Activated CD8-positive, alpha-beta T cell treated with anti-CD3 and anti-CD28 coated beads for 36 hours (primary cell): Measurements from ENCODE around the gene CLINT1. TPM values are rescaled to one million over a fixed set of nuclear protein-coding genes. Genes with fewer than 3 reads are reported as not detected.

Source experiments
- ATAC-seq: fragments of 200-7000 bp; cut with Tn5 transposase; one replicate; pipeline ENCODE4 v1.10.0; 2021; ENCODE audit warnings: mild to moderate bottlenecking, moderate library complexity
- CTCF ChIA-PET: fragments of 350-600 bp; sonication (Branson Sonifier 250); formaldehyde crosslinking; loops from one replicate; lab custom pipeline; 2021; ENCODE audit warnings: antibody characterized with exemption; lab: Charles Lee
- POLR2A ChIA-PET: fragments of 350-600 bp; sonication (Branson Sonifier 250); formaldehyde crosslinking; loops from one replicate; lab custom pipeline; 2021; ENCODE audit warnings: antibody characterized with exemption; lab: Charles Lee
- DNase-seq: peaks from one replicate; pipeline ENCODE4 v3.0.0-alpha.2; 2020
- H3K27ac Mint-ChIP-seq: one replicate; pipeline ENCODE4 v1.8.0; 2021; ENCODE audit warnings: mild to moderate bottlenecking, mixed read lengths
- H3K27me3 Mint-ChIP-seq: one replicate; pipeline ENCODE4 v1.8.0; 2021; ENCODE audit warnings: mixed read lengths
- H3K36me3 Mint-ChIP-seq: one replicate; pipeline ENCODE4 v1.8.0; 2021; ENCODE audit warnings: low read depth, mixed read lengths
- H3K4me1 Mint-ChIP-seq: one replicate; pipeline ENCODE4 v1.8.0; 2021; ENCODE audit warnings: low read depth, mixed read lengths
- H3K4me3 Mint-ChIP-seq: one replicate; pipeline ENCODE4 v1.8.0; 2021; ENCODE audit warnings: mild to moderate bottlenecking, moderate library complexity, mixed read lengths
- H3K9me3 Mint-ChIP-seq: one replicate; pipeline ENCODE4 v1.8.0; 2021; ENCODE audit warnings: mixed read lengths
- CTCF ChIP-seq: fragments of 200-600 bp; IDR thresholded peaks from one replicate; pipeline ENCODE4 v1.8.0; 2022; ENCODE audit warnings: antibody characterized with exemption, mild to moderate bottlenecking
- intact Hi-C: fragments of 100-400 bp; cut with micrococcal nuclease; formaldehyde crosslinking; loops from one replicate; pipeline ENCODE4 v1.10.0; 2022
- total RNA-seq, 2 experiments: library from RNA; stranded (reverse); gene quantifications; one replicate each; pipeline ENCODE4 v1.2.3, GENCODE V29; 2021

CLINT1 gene
- total RNA-seq, 2 experiments from 2014 or later: 56.8 to 60.7 TPM

DNA sequence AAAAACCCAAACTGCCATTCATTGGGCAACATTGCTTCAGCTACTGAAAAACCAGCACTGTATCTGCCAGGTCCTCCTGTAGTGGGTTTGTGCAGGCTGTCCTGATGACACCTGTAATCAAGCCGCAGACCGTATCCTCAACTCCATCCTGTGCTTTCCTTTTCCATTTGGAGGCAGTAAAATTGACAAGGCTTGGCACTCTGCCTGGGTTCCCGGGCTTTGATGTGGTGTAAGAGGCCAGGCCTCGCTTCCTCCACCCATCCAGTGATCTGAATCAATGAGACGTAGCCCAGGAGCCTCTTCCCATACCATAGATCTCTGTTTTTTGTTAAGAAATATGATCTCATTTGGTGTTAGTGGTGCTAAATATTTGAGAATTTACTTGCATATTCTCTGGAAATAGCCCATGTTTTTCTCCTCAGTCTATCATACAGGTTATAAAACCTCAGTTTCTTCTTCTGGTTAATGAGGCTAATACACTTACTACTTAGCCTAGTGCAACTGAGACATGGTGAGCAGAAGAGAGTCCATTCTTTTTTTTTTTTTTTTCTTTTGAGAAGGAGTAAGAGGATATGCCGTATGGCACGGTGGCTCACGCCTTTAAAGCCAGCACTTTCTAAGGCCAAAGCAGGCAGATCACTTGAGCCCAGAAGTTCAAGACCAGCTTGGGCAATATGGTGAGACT, 80.7 kb downstream of the CLINT1 start:
- ChIA-PET CTCF (interaction anchor here (1.2 kb wide), 1 partner anchor 216 kb away, joined by 3 read pairs; no protein-coding TSS in a partner anchor), POLR2A (no interaction called here)
- ATAC-seq (no peak), DNase-seq (no peak)
- no peaks in the 10 kb centered on the region for H3K36me3 Mint-ChIP-seq
- no peaks in the 10 kb centered on the region for H3K4me1 Mint-ChIP-seq
- no peaks in the 10 kb centered on the region for H3K9me3 Mint-ChIP-seq
- no peaks in the 10 kb centered on the region for H3K27me3 Mint-ChIP-seq
- no peak for TF ChIP-seq CTCF
- H3K27ac Mint-ChIP-seq: no peak overlapping the region
- no peak overlapping the region for H3K4me3 Mint-ChIP-seq
- intact Hi-C loops: no loop called here

GRCh38 chr5:157772127-157772526, 86.8 kb downstream of the CLINT1 start:
- no peaks in the 10 kb centered on the region for H3K9me3 Mint-ChIP-seq
- ChIA-PET CTCF (interaction anchor here (3.8 kb wide), 1 partner anchor 10 kb away, joined by 20 read pairs; no protein-coding TSS in a partner anchor), POLR2A (no interaction called here)
- DNase-seq (no peak), ATAC-seq (no peak)
- H3K36me3 Mint-ChIP-seq: no peaks in the 10 kb centered on the region
- TF ChIP-seq CTCF: no peak
- peaks cover 2% of the 10 kb centered on the region for H3K4me1 Mint-ChIP-seq
- no peak overlapping the region for H3K4me3 Mint-ChIP-seq
- H3K27me3 Mint-ChIP-seq: no peaks in the 10 kb centered on the region
- intact Hi-C loops: no loop called here
- H3K27ac Mint-ChIP-seq: no peak overlapping the region

- no peak for TF ChIP-seq CTCF
- peaks cover 2% of the 10 kb centered on the region for H3K4me1 Mint-ChIP-seq
- no peaks in the 10 kb centered on the region for H3K9me3 Mint-ChIP-seq
- no peaks in the 10 kb centered on the region for H3K27me3 Mint-ChIP-seq
- H3K4me3 Mint-ChIP-seq: no peak overlapping the region
- CTCF ChIA-PET: interaction anchor here (3.8 kb wide), 1 partner anchor 9 kb away, joined by 20 read pairs; no protein-coding TSS in a partner anchor
- no peak overlapping the region for H3K27ac Mint-ChIP-seq
- DNase-seq (no peak), ATAC-seq (no peak)
- no peaks in the 10 kb centered on the region for H3K36me3 Mint-ChIP-seq
- intact Hi-C loops: no loop called here
- POLR2A ChIA-PET: no interaction called here
Measured at GRCh38 chr5:157770665-157771064, 88.3 kb downstream of the CLINT1 start.

- H3K4me3 Mint-ChIP-seq: no peak overlapping the region
- peaks cover 2% of the 10 kb centered on the region for H3K4me1 Mint-ChIP-seq
- DNase-seq (no peak), ATAC-seq (no peak)
- H3K36me3 Mint-ChIP-seq: no peaks in the 10 kb centered on the region
- H3K9me3 Mint-ChIP-seq: no peaks in the 10 kb centered on the region
- ChIA-PET CTCF (interaction anchor here (1.6 to 1.9 kb wide), 2 partner anchors 49 to 181 kb away, joined by 5 read pairs; no protein-coding TSS in a partner anchor), POLR2A (interaction anchor here (0.7 kb wide), 1 partner anchor 32 kb away, joined by 3 read pairs; no protein-coding TSS in a partner anchor)
- no peak for TF ChIP-seq CTCF
- intact Hi-C loops: no loop called here
- no peak overlapping the region for H3K27ac Mint-ChIP-seq
- H3K27me3 Mint-ChIP-seq: no peaks in the 10 kb centered on the region
Measured at GRCh38 chr5:157767689-157768088, 91.3 kb downstream of the CLINT1 start.

- POLR2A ChIA-PET: interaction anchor here (0.7 kb wide), 1 partner anchor 31 kb away, joined by 3 read pairs; no protein-coding TSS in a partner anchor
- H3K9me3 Mint-ChIP-seq: no peaks in the 10 kb centered on the region
- H3K27me3 Mint-ChIP-seq: no peaks in the 10 kb centered on the region
- no peaks in the 10 kb centered on the region for H3K4me1 Mint-ChIP-seq
- TF ChIP-seq CTCF: no peak
- H3K36me3 Mint-ChIP-seq: no peaks in the 10 kb centered on the region
- H3K4me3 Mint-ChIP-seq: no peak overlapping the region
- no peak for DNase-seq
- CTCF ChIA-PET: interaction anchor here (1.9 kb wide), 1 partner anchor 182 kb away, joined by 5 read pairs; no protein-coding TSS in a partner anchor
- H3K27ac Mint-ChIP-seq: no peak overlapping the region
- intact Hi-C loops: no loop called here
- ATAC-seq: no peak
Measured at GRCh38 chr5:157766902-157767301, 92.0 kb downstream of the CLINT1 start.
